ENCODE data around the gene CEP89.

Gene CEP89

GRCh38 chr19:32917616-32917996 lies 54.2 kb downstream of the CEP89 start:
- Histone ChIP-seq H3K27ac (ENCODE audit: low read length) (no peak overlapping the region), H2AFZ (ENCODE audit: low read depth, low read length) (no peak overlapping the region), H3K4me2 (ENCODE audit: insufficient read depth, low read length) (no peak overlapping the region), H3K79me2 (ENCODE audit: insufficient read depth, low read length) (no peaks in the 10 kb centered on the region), H3K9ac (ENCODE audit: low read depth, low read length) (no peak overlapping the region), H3K4me1 (ENCODE audit: insufficient read depth, low read length) (no peaks in the 10 kb centered on the region), H3K27me3 (ENCODE audit: insufficient read depth, low read length, poor library complexity) (no peaks in the 10 kb centered on the region), H3K9me3 (ENCODE audit: insufficient read depth, low read length, severe bottlenecking) (no peaks in the 10 kb centered on the region), H3K36me3 (ENCODE audit: insufficient read depth, low read length) (peaks cover 22% of the 10 kb centered on the region; the same call in 1 of the 2 replicates), H4K20me1 (ENCODE audit: insufficient read depth, low read length) (no peaks in the 10 kb centered on the region), H3K4me3 (ENCODE audit: low read depth in 1 of 2, low read length in 2 of 2) (no peak overlapping the region)
- ATAC-seq (ENCODE audit: insufficient read depth, low read depth) (no peak), DNase-seq (no peak)
- TF ChIP-seq CTCF (IDR thresholded peaks at IDR 0.05; ENCODE audit: borderline replicate concordance, extremely low read depth, low read length, poor library complexity, severe bottlenecking) (no peak), EZH2 (IDR thresholded peaks at IDR 0.05; ENCODE audit: borderline replicate concordance, low read depth, low read length, severe bottlenecking) (no peak)

- no peak for DNase-seq
Observed at GRCh38 chr19:32916969-32917615, 54.7 kb downstream of the CEP89 start.

GRCh38 chr19:32914879-32915660 lies 56.7 kb downstream of the CEP89 start:
- H3K27ac ChIP-seq (ENCODE audit: low read length) = no peak overlapping the region
- H3K27me3 ChIP-seq (ENCODE audit: insufficient read depth, low read length, poor library complexity) = no peaks in the 10 kb centered on the region
- H3K4me1 ChIP-seq (ENCODE audit: insufficient read depth, low read length) = no peaks in the 10 kb centered on the region
- H3K9ac ChIP-seq (ENCODE audit: low read depth, low read length) = no peak overlapping the region
- no peak overlapping the region for H3K4me3 ChIP-seq (ENCODE audit: low read depth in 1 of 2, low read length in 2 of 2)
- no peaks in the 10 kb centered on the region for H3K9me3 ChIP-seq (ENCODE audit: insufficient read depth, low read length, severe bottlenecking)
- H2AFZ ChIP-seq (ENCODE audit: low read depth, low read length) = no peak overlapping the region
- TF ChIP-seq EZH2 (IDR thresholded peaks at IDR 0.05; ENCODE audit: borderline replicate concordance, low read depth, low read length, severe bottlenecking) = no peak
- TF ChIP-seq CTCF (IDR thresholded peaks at IDR 0.05; ENCODE audit: borderline replicate concordance, extremely low read depth, low read length, poor library complexity, severe bottlenecking) = no peak
- ATAC-seq (ENCODE audit: insufficient read depth, low read depth) = no peak
- H3K79me2 ChIP-seq (ENCODE audit: insufficient read depth, low read length) = no peaks in the 10 kb centered on the region
- peaks cover 24% of the 10 kb centered on the region; the same call in 1 of the 2 replicates for H3K36me3 ChIP-seq (ENCODE audit: insufficient read depth, low read length)
- no peak for DNase-seq
- no peaks in the 10 kb centered on the region for H4K20me1 ChIP-seq (ENCODE audit: insufficient read depth, low read length)
- H3K4me2 ChIP-seq (ENCODE audit: insufficient read depth, low read length) = no peak overlapping the region

More at GRCh38 chr19:32916969-32917615, 54.7 kb downstream of the CEP89 start:
- no peak overlapping the region for H3K4me3 ChIP-seq (ENCODE audit: low read depth in 1 of 2, low read length in 2 of 2)
- no peak overlapping the region for H2AFZ ChIP-seq (ENCODE audit: low read depth, low read length)
- no peak overlapping the region for H3K9ac ChIP-seq (ENCODE audit: low read depth, low read length)
- H3K9me3 ChIP-seq (ENCODE audit: insufficient read depth, low read length, severe bottlenecking) = no peaks in the 10 kb centered on the region
- no peak overlapping the region for H3K27ac ChIP-seq (ENCODE audit: low read length)
- peaks cover 20% of the 10 kb centered on the region; the same call in 1 of the 2 replicates for H3K36me3 ChIP-seq (ENCODE audit: insufficient read depth, low read length)
- H3K79me2 ChIP-seq (ENCODE audit: insufficient read depth, low read length) = no peaks in the 10 kb centered on the region
- H3K4me1 ChIP-seq (ENCODE audit: insufficient read depth, low read length) = no peaks in the 10 kb centered on the region
- H3K27me3 ChIP-seq (ENCODE audit: insufficient read depth, low read length, poor library complexity) = no peaks in the 10 kb centered on the region
- no peaks in the 10 kb centered on the region for H4K20me1 ChIP-seq (ENCODE audit: insufficient read depth, low read length)
- no peak overlapping the region for H3K4me2 ChIP-seq (ENCODE audit: insufficient read depth, low read length)
- TF ChIP-seq CTCF (IDR thresholded peaks at IDR 0.05; ENCODE audit: borderline replicate concordance, extremely low read depth, low read length, poor library complexity, severe bottlenecking) (no peak), EZH2 (IDR thresholded peaks at IDR 0.05; ENCODE audit: borderline replicate concordance, low read depth, low read length, severe bottlenecking) (no peak)
- ATAC-seq (ENCODE audit: insufficient read depth, low read depth) = no peak

Data from DND-41 (cell line).